HG03558 (cell line): ENCODE measurements around the gene APMAP.
"Not testable (repeated sequence)": the region's sequence is repeated elsewhere in the genome, so short reads cannot be mapped to it uniquely, and the experiment has no call there.

ENCODE experiments used
- ATAC-seq: cut with Tn5 transposase; IDR thresholded peaks from one replicate; pipeline ENCODE4 v1.9.1; 2021; ENCODE audit warnings: moderate number of reproducible peaks; ENCODE audit not compliant: unreplicated experiment; ENCODE audit errors: extremely low read depth

The APMAP gene

DNA sequence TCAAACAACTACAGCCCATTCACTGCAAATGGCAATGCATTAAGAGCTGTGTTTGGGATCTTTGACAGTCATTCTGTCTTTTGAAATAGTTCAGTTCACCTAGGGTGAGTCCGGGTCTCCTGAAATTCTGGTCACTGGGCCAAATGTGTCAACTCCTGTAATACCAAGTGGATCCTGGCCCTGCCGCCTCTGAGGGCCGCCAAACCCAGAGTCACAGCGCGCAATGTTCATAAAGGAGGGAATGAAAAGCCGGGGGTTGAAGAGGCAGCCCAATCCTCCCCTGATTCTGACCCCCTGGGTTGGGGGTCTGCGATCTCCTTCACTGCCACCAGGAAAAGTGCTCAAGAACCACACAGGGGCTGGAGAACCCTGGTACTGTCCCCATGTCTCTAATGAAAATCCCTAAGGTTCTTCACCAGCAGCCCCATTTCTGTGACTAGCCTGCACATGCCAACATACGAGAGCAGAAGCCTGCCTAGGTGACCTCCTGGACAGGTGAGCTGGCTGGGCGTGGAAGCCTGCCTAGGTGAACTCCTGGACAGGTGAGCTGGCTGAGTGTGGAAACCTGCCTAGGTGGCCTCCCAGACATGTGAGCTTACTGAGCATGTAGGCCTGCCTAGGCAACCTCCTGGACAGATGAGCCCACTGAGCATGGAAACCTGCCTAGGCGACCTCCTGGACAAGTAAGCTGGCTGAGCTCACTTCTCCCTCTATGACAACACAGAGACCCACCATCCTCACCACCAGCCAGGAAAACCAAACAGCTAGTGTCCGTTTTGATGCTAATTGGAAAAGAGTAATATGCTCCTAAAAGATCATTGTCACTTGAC lies 16.1 kb upstream of the APMAP start:
- no peak for ATAC-seq

- ATAC-seq, result no peak
These were observed 15.1 kb upstream of the APMAP start for GRCh38 chr20:25007491-25008305.

DNA sequence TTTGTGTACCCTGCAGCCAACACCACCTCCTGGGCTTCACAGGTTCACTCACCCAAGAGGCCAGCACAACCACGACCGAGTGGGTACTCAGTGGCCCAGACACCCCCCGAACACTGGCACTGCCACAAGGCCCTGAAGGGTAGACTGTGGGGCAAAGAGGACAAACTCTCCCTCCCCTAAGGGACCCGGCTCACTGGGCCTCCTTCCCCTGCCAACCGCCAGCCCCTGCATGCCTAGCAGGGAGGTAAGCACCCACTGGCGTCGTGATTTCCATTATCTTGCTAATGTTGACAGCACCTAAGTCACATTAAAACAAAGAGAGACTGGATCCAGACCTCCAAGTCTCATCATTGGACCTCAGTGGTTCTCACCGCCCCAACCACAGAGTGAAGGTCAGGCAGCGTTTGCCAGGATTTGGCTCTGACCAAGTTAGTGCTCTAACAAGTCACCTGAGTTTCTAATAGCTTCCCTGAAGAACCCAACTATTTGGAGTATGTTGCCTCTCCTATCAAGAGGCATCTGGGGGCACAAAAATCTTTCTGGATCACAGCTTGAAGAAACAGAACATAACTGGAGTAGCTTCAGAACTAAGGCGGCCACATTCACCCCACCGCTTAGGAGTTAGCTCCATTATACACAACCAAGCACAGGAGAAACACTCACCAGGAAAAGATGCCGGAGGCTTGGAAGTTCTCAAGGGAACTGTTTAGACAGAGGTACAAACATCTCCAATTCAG lies 14.0 kb upstream of the APMAP start:
- ATAC-seq, result no peak

- ATAC-seq, result no peak
These were observed 13.1 kb upstream of the APMAP start for GRCh38 chr20:25005661-25006060.

GRCh38 chr20:25005220-25005619 lies 12.7 kb upstream of the APMAP start:
- ATAC-seq, result no peak

- no peak for ATAC-seq
These were observed 10.5 kb upstream of the APMAP start for GRCh38 chr20:25003002-25003401.

GRCh38 chr20:25001323-25001722 lies 8.8 kb upstream of the APMAP start:
- not testable (repeated sequence) for ATAC-seq

GRCh38 chr20:25000268-25000801 lies 7.8 kb upstream of the APMAP start:
- ATAC-seq, result no peak

GRCh38 chr20:24999568-24999967 lies 7.0 kb upstream of the APMAP start:
- ATAC-seq, result no peak

- no peak for ATAC-seq
These were observed 6.3 kb upstream of the APMAP start for GRCh38 chr20:24998631-24999445.

- ATAC-seq, result no peak
These were observed 5.6 kb upstream of the APMAP start for GRCh38 chr20:24998121-24998520.

- no peak for ATAC-seq
These were observed 4.2 kb upstream of the APMAP start for GRCh38 chr20:24996449-24997377.

DNA sequence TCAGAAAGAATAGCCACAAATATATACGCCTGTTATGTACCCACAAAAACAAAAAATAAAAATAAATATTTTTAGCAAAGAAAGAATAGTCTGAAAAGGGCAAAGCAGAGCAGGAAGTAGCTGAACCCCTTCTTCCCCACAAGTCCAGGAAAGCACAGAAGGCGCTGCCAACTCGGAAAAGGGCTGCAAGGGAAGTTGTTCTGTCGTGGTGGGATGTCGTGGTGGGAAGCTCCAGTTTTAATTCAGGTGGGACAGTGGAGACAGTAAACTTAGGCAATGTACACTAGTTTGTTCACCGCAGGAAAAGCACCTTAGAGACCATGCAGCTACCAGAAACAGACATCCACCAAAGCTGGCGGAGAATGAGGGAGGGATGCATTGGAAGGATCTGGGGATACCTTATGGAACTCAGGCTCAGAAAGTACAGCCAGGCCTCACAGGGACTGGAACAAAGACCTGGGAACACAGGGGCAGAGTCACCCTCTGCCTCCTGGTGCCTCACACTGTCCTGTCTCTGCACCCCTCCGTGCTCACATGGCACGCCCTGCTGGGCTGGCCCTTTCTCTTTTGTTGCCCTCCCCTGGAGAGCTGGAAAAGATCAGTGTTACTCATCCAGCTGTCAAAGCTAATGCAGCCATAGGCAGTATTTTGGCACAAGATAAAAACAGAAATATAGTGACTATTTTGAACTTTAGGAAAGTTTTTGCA lies 3.3 kb upstream of the APMAP start:
- ATAC-seq, result no peak

GRCh38 chr20:24994470-24995368 lies 2.2 kb upstream of the APMAP start:
- ATAC-seq, result no peak

GRCh38 chr20:24994186-24994465 lies 1.6 kb upstream of the APMAP start:
- no peak for ATAC-seq

- ATAC-seq, result no peak
These were observed 1.0 kb upstream of the APMAP start for GRCh38 chr20:24993337-24994185.
